ENCODE data around the gene GCLM.
A peak's percentile ranks its signal among the peaks of the same experiment; 100 is the strongest.

GCLM gene

GRCh38 chr1:93845538-93846205 lies 63.6 kb downstream of the GCLM start:
- no peak for DNase-seq

GRCh38 chr1:93844262-93845045 lies 64.8 kb downstream of the GCLM start:
- peak; percentile 31 for DNase-seq

- no peak for DNase-seq
These were observed 66.3 kb downstream of the GCLM start for GRCh38 chr1:93842750-93843500.

GRCh38 chr1:93841771-93842170 lies 67.5 kb downstream of the GCLM start:
- DNase-seq, result no peak

GRCh38 chr1:93840956-93841482 lies 68.2 kb downstream of the GCLM start:
- DNase-seq, result no peak

GRCh38 chr1:93839753-93840152 lies 69.5 kb downstream of the GCLM start:
- DNase-seq, result no peak

- DNase-seq, result no peak
These were observed 69.9 kb downstream of the GCLM start for GRCh38 chr1:93839307-93839706.

GRCh38 chr1:93837961-93838360 lies 71.3 kb downstream of the GCLM start:
- no peak for DNase-seq

All from 8988T (cell line).